Ishikawa (cell line): ENCODE measurements around the gene PACSIN1.

Experiments
- EP300 ChIP-seq: IDR thresholded peaks from 2 replicates; pipeline ENCODE4 v1.6.1; 2012; ENCODE audit warnings: borderline replicate concordance
- FOXM1 ChIP-seq: IDR thresholded peaks from 2 replicates; pipeline ENCODE4 v1.6.1; 2012; ENCODE audit warnings: low read depth, borderline replicate concordance
- MAX ChIP-seq: IDR thresholded peaks from 2 replicates; pipeline ENCODE4 v1.6.1; 2012
- NFIC ChIP-seq: IDR thresholded peaks from 2 replicates; pipeline ENCODE4 v1.6.1; 2012
- RAD21 ChIP-seq: IDR thresholded peaks from 2 replicates; pipeline ENCODE4 v1.6.1; 2012; ENCODE audit warnings: low read depth
- REST ChIP-seq: IDR thresholded peaks from 2 replicates; pipeline ENCODE4 v1.6.1; 2012; ENCODE audit warnings: low read depth, mild to moderate bottlenecking
- TAF1 ChIP-seq: IDR thresholded peaks from 2 replicates; pipeline ENCODE4 v1.6.1; 2012; ENCODE audit warnings: low read depth, mild to moderate bottlenecking
- TCF12 ChIP-seq: IDR thresholded peaks from 2 replicates; pipeline ENCODE4 v1.6.1; 2012; ENCODE audit warnings: low read depth
- TEAD4 ChIP-seq: IDR thresholded peaks from 2 replicates; pipeline ENCODE4 v1.6.1; 2012
- USF1 ChIP-seq: IDR thresholded peaks from 2 replicates; pipeline ENCODE4 v1.6.1; 2012

GRCh38 chr6:34539181-34539580 is 73.3 kb downstream of the PACSIN1 start:
- no peak for TF ChIP-seq NFIC
- TF ChIP-seq TCF12: no peak
- no peak for TF ChIP-seq EP300
- TF ChIP-seq MAX: no peak
- TF ChIP-seq USF1: no peak
- TF ChIP-seq TAF1: no peak
- no peak for TF ChIP-seq FOXM1
- TF ChIP-seq TEAD4: no peak
- no peak for TF ChIP-seq REST
- TF ChIP-seq RAD21: no peak
